Measurements from ENCODE around the gene ADIPOR1. TPM values are rescaled to one million over a fixed set of nuclear protein-coding genes. Genes with fewer than 3 reads are reported as not detected.

The ADIPOR1 gene
- total RNA-seq, 2 experiments from 2014 or later = 64.8 to 64.9 TPM

DNA sequence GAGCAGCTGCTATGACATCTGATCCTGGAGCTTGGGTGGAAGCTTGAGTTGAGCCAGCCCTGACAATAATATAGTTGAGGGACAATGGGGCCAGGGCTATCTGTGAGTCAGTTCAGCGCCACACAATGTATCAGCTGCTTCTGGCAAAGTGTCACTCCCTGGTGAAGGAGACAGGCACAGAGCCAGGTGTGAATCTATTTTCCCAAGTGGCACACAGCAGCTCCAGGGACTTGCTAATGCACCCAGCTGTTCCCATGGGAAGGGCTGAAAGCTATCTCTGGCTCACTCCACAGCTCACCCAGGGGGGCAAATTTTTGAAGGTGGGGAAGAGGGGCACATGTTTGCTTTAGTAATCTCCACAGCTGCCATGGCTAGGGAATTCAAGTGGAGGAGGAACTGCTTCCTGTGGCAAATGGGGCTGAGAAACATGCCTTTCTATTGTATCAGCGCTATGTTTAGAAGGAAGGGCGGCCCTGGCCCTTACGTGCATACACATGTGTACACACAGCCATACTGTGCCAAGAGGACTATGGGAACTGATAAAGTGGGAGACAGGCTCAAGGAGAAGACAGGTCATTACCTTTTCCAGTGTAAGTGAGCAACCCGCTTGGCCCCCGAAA, 6.8 kb upstream of the ADIPOR1 start:
- ATAC-seq (ENCODE audit: low read depth) = no peak
- Mint-ChIP-seq H3K27ac (no peak overlapping the region), H3K27me3 (no peaks in the 10 kb centered on the region), H3K4me3 (no peak overlapping the region), H3K4me1 (peaks cover 22% of the 10 kb centered on the region), H3K9me3 (no peaks in the 10 kb centered on the region), H3K36me3 (peaks cover 4% of the 10 kb centered on the region)
- no peak for DNase-seq
- POLR2A ChIA-PET = no interaction called here

- Mint-ChIP-seq H3K9me3 (no peaks in the 10 kb centered on the region), H3K4me1 (peaks cover 23% of the 10 kb centered on the region), H3K27ac (no peak overlapping the region), H3K4me3 (no peak overlapping the region), H3K27me3 (no peaks in the 10 kb centered on the region), H3K36me3 (peaks cover 4% of the 10 kb centered on the region)
- DNase-seq (no peak), ATAC-seq (ENCODE audit: low read depth) (no peak)
- POLR2A ChIA-PET = interaction anchor here (0.5 kb wide), 1 partner anchor 815 kb away, joined by 4 read pairs; no protein-coding TSS in a partner anchor
Measured at GRCh38 chr1:202961220-202961880, 3.2 kb upstream of the ADIPOR1 start.

DNA sequence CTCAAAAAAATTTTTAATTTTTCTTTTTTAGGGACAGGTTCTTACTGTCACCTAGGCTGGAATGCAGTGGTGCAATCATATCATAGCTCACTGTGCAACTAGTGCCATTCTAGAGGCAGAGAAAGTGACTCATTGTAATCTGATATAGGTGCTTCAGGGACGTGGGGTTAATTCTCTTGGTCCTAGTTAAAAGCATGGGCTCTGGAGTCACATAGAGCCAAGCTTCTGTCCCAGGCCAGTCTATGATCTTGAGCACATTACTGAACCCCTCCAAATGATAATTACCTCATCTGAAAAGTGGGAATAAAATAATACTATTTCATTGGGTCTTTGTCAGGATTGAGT, 1.1 kb upstream of the ADIPOR1 start:
- H3K27ac Mint-ChIP-seq = no peak overlapping the region
- POLR2A ChIA-PET = interaction anchor here (1.7 kb wide), 1 partner anchor 9 kb away, joined by 9 read pairs; no protein-coding TSS in a partner anchor
- no peaks in the 10 kb centered on the region for H3K9me3 Mint-ChIP-seq
- peaks cover 21% of the 10 kb centered on the region for H3K4me1 Mint-ChIP-seq
- ATAC-seq (ENCODE audit: low read depth) (no peak), DNase-seq (no peak)
- no peak overlapping the region for H3K4me3 Mint-ChIP-seq
- no peaks in the 10 kb centered on the region for H3K27me3 Mint-ChIP-seq
- peaks cover 4% of the 10 kb centered on the region for H3K36me3 Mint-ChIP-seq

DNA sequence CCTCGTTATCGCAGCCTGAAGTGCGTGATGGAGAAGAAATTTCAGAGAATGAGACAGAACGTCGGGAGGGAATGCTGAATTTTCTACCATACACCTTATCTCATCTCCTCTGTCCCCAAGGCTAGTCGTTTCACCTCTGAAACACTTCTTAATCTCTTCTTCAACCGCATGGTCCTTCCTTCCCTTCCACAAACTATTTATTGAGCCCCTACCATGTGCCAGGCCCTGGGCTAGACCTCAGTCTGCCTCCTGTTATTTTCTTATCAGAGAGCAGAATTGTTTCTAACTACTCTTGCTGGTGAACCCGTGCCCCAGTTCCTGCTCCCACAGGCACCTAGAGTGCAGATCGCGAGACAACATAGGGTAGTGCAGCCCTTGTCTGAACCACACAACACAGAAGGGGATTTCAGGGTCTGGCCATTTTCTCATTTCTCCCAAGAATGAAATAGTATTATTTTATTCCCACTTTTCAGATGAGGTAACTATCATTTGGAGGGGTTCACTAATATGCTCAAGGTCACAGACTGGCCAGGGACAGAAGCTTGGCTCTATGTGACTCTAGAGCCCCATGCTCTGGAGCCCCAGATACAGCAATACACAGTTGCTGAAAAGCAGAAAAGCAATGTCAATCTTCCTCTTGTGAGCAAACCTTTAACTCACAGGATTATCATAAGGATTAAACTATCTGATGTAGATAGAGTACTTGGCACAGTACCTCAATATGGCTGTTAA, 598 bp upstream of the ADIPOR1 start:
- Mint-ChIP-seq H3K9me3 (no peaks in the 10 kb centered on the region), H3K27me3 (no peaks in the 10 kb centered on the region), H3K36me3 (peaks cover 5% of the 10 kb centered on the region), H3K4me3 (peak overlapping the region; percentile 89), H3K27ac (peak overlapping the region; percentile 83), H3K4me1 (peaks cover 25% of the 10 kb centered on the region)
- no peak for DNase-seq
- peak; percentile 7 for ATAC-seq (ENCODE audit: low read depth)
- POLR2A ChIA-PET = interaction anchor here (1.7 kb wide), 1 partner anchor 9 kb away, joined by 9 read pairs; no protein-coding TSS in a partner anchor

DNA sequence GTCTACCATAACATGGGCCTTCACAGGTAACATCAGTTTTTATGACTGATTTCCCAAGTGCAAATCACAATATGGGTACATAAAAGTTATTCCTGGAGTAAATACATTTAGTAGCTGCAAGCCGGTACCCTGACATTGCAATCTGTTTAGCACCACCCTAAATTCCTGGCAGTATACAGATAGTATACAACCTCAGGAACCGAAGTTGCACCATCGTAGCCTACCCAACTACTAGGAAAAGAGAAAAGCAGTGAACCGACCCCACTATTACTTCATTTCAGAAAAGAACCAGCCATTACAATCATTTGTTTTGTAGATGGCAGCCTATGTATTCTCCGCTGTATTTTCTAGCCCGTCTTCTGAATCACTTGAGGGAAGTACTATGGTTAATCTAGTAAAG, 1.1 kb downstream of the ADIPOR1 start:
- peaks cover 4% of the 10 kb centered on the region for H3K36me3 Mint-ChIP-seq
- ATAC-seq (ENCODE audit: low read depth) (no peak), DNase-seq (no peak)
- H3K4me1 Mint-ChIP-seq = peaks cover 39% of the 10 kb centered on the region
- POLR2A ChIA-PET = no interaction called here
- no peaks in the 10 kb centered on the region for H3K9me3 Mint-ChIP-seq
- H3K27ac Mint-ChIP-seq = peak overlapping the region; percentile 85
- H3K27me3 Mint-ChIP-seq = no peaks in the 10 kb centered on the region
- H3K4me3 Mint-ChIP-seq = peak overlapping the region; percentile 89

DNA sequence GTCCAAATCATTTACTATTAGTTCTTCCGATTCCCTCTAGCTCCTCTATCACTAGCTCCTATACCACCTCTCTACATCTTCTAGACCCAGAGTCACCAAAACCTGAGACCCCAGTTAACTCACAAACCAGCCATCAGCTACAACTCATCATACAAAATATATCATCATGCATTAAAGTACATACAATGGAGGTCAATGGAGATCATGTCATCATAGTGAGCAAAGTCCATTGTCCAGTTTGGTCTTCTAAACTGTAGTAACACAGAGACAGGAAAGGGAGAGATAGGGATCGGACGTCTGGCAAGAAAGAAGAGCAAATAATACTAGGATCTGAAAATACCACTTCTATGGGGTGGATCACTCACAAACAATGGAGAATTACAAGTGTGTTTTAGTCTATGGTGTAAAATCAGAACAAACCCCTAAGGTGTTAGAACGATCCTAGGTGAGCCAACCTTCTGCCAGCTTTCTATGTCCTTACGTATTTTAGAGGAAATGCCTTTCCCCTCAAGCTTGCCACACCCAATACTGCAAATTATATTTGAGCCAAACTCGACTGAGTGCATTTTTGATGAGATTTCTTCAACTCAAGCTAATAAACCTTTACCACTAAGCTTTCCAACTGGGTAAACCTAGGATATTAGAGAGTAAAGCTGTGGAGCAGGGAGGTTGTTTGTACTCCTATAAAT, 3.9 kb downstream of the ADIPOR1 start:
- DNase-seq = no peak
- H3K4me1 Mint-ChIP-seq = peaks cover 45% of the 10 kb centered on the region
- POLR2A ChIA-PET = interaction anchor here (1.0 kb wide), 1 partner anchor 53 kb away, joined by 3 read pairs; the partner anchor contains the start of gene TMEM183A
- peaks cover 3% of the 10 kb centered on the region for H3K36me3 Mint-ChIP-seq
- H3K27ac Mint-ChIP-seq = peak overlapping the region; percentile 18
- H3K9me3 Mint-ChIP-seq = no peaks in the 10 kb centered on the region
- no peak overlapping the region for H3K4me3 Mint-ChIP-seq
- H3K27me3 Mint-ChIP-seq = no peaks in the 10 kb centered on the region
- ATAC-seq (ENCODE audit: low read depth) = no peak

DNA sequence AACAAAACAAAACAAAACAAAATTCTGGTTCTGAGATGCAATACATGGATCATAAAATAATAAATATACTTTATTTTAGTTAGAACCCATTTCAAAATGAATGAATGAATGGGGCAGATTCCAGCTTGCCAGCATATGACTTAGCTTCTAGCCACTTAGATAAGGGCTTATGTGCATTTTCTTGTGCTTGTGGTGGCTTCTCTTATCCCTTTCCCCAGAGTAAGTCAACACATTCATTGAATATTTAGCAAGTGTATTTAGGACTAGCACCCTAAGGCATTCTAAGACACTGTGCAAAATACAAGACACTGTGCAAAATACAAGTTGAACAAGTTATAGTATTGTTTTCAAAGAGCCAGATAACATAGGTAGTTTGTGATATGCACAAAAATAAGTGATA, 4.7 kb downstream of the ADIPOR1 start:
- H3K9me3 Mint-ChIP-seq = no peaks in the 10 kb centered on the region
- peaks cover 3% of the 10 kb centered on the region for H3K36me3 Mint-ChIP-seq
- no peak overlapping the region for H3K4me3 Mint-ChIP-seq
- peaks cover 39% of the 10 kb centered on the region for H3K4me1 Mint-ChIP-seq
- POLR2A ChIA-PET = interaction anchor here (1.0 to 1.3 kb wide), 2 partner anchors 26 to 53 kb away, joined by 3 to 4 read pairs; partner anchors contain the start of genes KLHL12 and TMEM183A
- DNase-seq (no peak), ATAC-seq (ENCODE audit: low read depth) (no peak)
- H3K27ac Mint-ChIP-seq = no peak overlapping the region
- no peaks in the 10 kb centered on the region for H3K27me3 Mint-ChIP-seq

- peaks cover 39% of the 10 kb centered on the region for H3K4me1 Mint-ChIP-seq
- no peaks in the 10 kb centered on the region for H3K27me3 Mint-ChIP-seq
- DNase-seq (no peak), ATAC-seq (ENCODE audit: low read depth) (peak; percentile 68)
- no peak overlapping the region for H3K27ac Mint-ChIP-seq
- H3K4me3 Mint-ChIP-seq = no peak overlapping the region
- peaks cover 9% of the 10 kb centered on the region for H3K36me3 Mint-ChIP-seq
- POLR2A ChIA-PET = interaction anchor here (1.0 to 1.3 kb wide), 2 partner anchors 26 to 55 kb away, joined by 3 to 4 read pairs; partner anchors contain the start of genes KLHL12 and TMEM183A
- H3K9me3 Mint-ChIP-seq = no peaks in the 10 kb centered on the region
Measured at GRCh38 chr1:202952818-202953217, 5.3 kb downstream of the ADIPOR1 start.

DNA sequence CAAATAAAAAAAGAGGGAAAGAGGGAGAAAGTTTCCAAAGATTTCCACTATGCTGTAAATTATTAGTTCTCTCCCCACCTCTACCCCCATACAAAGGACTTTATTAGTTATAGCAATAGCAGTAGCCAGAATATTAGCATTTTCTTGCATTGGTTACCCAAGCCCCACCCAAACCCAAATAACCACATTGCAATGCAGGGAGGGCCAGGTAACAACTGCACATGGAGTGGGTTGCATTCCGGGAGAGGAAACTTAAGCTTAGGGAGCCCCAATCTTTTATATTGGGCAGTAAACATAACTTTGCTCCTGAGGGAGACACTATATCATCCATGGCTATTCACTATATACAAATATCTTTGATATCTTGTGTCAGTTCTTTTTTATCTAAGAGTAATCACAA, 6.0 kb downstream of the ADIPOR1 start:
- POLR2A ChIA-PET = interaction anchor here (1.0 to 1.1 kb wide), 2 partner anchors 10 to 55 kb away, joined by 3 to 4 read pairs; partner anchors contain the start of gene TMEM183A
- DNase-seq = no peak
- ATAC-seq (ENCODE audit: low read depth) = no peak
- no peak overlapping the region for H3K4me3 Mint-ChIP-seq
- H3K36me3 Mint-ChIP-seq = peaks cover 10% of the 10 kb centered on the region
- no peaks in the 10 kb centered on the region for H3K27me3 Mint-ChIP-seq
- peaks cover 35% of the 10 kb centered on the region for H3K4me1 Mint-ChIP-seq
- no peaks in the 10 kb centered on the region for H3K9me3 Mint-ChIP-seq
- no peak overlapping the region for H3K27ac Mint-ChIP-seq

DNA sequence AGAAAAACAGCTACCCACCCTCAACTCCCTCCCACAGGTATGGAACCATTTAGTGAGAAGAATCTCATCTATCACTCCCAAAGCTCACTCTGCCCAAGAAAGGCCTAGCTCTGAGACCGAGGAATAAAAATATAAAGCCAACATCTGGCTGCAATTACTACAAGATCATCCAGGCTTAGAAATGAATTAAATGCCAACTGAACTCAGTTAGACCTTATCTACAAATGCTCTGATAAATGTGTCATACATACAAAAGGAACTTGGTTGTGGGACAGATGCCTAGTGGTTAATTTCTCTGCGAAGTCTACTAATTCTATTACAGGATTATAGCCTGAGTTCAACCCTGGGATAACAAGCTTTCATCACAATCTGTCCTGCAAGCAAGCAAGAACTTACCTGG, 6.7 kb downstream of the ADIPOR1 start:
- ATAC-seq (ENCODE audit: low read depth) (no peak), DNase-seq (no peak)
- Mint-ChIP-seq H3K27ac (no peak overlapping the region), H3K9me3 (no peaks in the 10 kb centered on the region), H3K4me3 (no peak overlapping the region), H3K27me3 (no peaks in the 10 kb centered on the region), H3K4me1 (peaks cover 30% of the 10 kb centered on the region), H3K36me3 (peaks cover 10% of the 10 kb centered on the region)
- POLR2A ChIA-PET = interaction anchor here (1.1 to 1.3 kb wide), 2 partner anchors 9 to 24 kb away, joined by 3 to 4 read pairs; partner anchors contain the start of gene KLHL12

- no peaks in the 10 kb centered on the region for H3K27me3 Mint-ChIP-seq
- ATAC-seq (ENCODE audit: low read depth) (no peak), DNase-seq (no peak)
- no peak overlapping the region for H3K27ac Mint-ChIP-seq
- H3K4me3 Mint-ChIP-seq = no peak overlapping the region
- H3K36me3 Mint-ChIP-seq = peaks cover 34% of the 10 kb centered on the region
- POLR2A ChIA-PET = interaction anchor here (1.2 kb wide), 1 partner anchor 17 kb away, joined by 3 read pairs; no protein-coding TSS in a partner anchor
- H3K4me1 Mint-ChIP-seq = peaks cover 2% of the 10 kb centered on the region
- no peaks in the 10 kb centered on the region for H3K9me3 Mint-ChIP-seq
Measured at GRCh38 chr1:202945483-202945882, 12.6 kb downstream of the ADIPOR1 start.

- Mint-ChIP-seq H3K4me3 (no peak overlapping the region), H3K27me3 (no peaks in the 10 kb centered on the region), H3K9me3 (no peaks in the 10 kb centered on the region), H3K36me3 (peaks cover 35% of the 10 kb centered on the region), H3K27ac (no peak overlapping the region), H3K4me1 (peaks cover 2% of the 10 kb centered on the region)
- no peak for DNase-seq
- POLR2A ChIA-PET = no interaction called here
- no peak for ATAC-seq (ENCODE audit: low read depth)
Measured at GRCh38 chr1:202944438-202944921, 13.6 kb downstream of the ADIPOR1 start.

DNA sequence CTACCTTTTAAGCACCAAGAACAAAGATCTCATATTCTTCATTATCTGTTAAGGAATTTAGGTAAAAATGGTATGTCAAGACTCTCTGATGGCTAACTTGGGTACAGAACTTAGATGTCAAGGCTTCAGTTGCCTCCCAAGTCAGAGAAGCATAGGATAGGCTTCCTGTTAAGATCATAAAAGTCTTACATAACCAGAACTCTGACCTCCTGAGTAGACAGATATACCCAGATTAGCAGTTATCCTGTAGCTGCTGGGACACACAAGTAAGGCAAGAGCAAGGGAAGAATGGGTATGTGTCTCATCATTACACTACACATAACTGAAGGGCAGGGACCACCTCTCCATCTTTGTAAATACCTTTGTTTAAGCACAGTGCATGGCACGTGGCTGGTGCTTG, 15.7 kb downstream of the ADIPOR1 start:
- H3K4me3 Mint-ChIP-seq = no peak overlapping the region
- DNase-seq = no peak
- H3K27me3 Mint-ChIP-seq = peaks cover under 1% of the 10 kb centered on the region
- peaks cover 30% of the 10 kb centered on the region for H3K36me3 Mint-ChIP-seq
- H3K9me3 Mint-ChIP-seq = no peaks in the 10 kb centered on the region
- no peak for ATAC-seq (ENCODE audit: low read depth)
- POLR2A ChIA-PET = interaction anchor here (0.7 kb wide), 2 partner anchors 9 to 57 kb away, joined by 3 to 4 read pairs; no protein-coding TSS in a partner anchor
- no peak overlapping the region for H3K27ac Mint-ChIP-seq
- H3K4me1 Mint-ChIP-seq = peaks cover 2% of the 10 kb centered on the region
